ENCODE measurements around the gene NEURL1B.

Gene NEURL1B

DNA sequence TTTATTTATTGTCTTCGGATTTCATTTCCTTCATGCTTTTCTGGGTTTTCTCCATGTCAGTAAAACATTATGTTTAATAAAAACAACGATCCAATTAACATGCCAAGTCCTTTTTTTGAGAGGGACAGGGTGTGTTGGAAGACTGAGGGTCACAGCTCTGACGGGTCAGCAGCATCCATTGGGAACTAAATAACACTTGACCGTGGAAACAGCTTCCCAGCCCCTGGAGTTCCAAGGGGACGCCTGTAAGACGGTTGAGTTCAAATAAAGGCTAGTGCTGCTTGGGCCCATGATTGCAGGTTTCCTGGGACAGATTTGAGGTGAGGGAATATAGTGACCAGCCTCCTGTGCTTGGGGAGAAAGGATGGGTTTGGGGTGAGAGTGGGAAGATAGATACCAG, 30.4 kb upstream of the NEURL1B start:
- no peak for DNase-seq

DNA sequence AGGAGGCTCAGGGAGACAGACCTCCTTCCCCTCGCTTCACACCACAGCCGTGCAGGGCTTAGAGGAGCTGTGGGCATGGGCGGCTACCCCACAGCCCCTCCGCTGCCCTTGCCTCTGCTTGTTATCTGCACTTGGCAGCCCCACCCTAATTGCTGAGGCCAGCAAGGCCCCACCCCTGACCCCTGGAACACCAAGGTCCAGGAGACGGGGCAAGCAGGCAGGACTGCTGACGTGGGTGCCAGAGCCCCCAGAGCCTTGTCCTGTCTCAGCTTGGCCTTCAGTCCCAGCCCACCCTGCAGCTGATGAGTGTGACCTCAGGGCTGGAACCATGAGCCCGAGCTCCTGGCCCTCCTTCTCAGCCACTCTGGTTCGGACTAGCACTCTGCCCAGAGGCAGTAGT, 29.1 kb upstream of the NEURL1B start:
- DNase-seq: no peak

- no peak for DNase-seq
These were observed 28.3 kb upstream of the NEURL1B start for GRCh38 chr5:172612771-172613170.

- DNase-seq: no peak
These were observed 24.9 kb upstream of the NEURL1B start for GRCh38 chr5:172616136-172616535.

DNA sequence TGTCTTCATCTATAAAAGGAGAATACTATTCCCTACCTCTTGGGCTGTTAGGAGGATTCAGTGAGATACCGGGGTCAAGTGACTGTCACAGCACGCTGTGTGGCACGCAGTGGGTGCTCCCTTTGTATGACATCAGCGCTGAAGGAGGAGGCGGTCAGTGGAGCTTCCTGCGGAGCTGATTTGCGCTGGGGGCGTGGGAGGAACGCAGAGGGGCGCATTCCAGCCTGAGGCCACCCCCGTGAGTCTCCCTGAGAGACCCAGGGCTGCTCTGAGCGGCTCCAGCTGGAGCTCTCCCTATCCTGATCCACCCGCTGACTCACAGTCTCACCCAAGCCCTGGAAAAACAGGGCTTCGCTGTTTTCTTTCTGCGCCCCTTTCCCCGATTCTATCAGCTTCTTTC, 24.3 kb upstream of the NEURL1B start:
- DNase-seq: no peak

DNA sequence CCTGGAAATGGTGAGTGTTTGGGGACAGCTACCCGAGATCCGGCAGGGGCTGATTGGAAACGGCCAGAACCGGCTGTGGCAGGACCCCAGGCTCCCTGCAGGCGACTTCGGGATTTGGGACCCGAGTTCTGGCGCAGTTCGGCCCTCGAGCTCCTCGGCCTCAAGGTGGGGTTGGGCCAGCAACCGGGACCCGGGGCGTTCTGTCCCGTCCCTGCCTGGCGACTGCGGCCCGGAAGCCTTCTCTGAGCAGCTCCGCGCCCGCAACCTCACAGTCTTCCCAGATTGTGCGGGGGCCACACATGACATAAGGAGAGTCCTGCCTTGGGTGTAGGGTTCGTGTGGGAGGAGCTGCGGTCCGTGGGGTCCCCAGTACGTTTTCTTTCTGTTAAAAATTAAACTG, 23.2 kb upstream of the NEURL1B start:
- no peak for DNase-seq

GRCh38 chr5:172618574-172619365, 22.3 kb upstream of the NEURL1B start:
- DNase-seq: no peak

DNA sequence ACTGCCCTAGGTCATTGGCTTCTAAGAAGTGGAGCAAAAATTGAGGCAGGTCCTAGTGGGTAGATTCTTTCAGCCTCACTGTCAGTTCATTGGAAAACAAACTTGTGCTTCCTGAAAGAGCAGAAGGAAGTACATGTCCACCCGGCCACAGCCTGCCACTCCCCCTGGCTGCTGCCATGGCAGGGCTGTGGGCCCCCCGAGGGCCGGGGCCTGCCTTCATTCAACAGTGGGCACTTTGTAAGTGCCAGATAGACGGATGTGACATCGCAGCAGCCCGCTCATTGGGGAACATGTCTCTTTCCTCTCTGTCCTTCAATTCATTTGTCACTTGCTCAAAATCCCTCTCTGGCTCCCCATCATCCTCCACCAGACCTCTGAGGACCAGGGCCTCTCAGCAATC, 20.6 kb upstream of the NEURL1B start:
- DNase-seq: no peak

- DNase-seq: no peak
These were observed 18.7 kb upstream of the NEURL1B start for GRCh38 chr5:172622091-172623046.

GRCh38 chr5:172623313-172623980, 17.6 kb upstream of the NEURL1B start:
- DNase-seq: no peak

DNA sequence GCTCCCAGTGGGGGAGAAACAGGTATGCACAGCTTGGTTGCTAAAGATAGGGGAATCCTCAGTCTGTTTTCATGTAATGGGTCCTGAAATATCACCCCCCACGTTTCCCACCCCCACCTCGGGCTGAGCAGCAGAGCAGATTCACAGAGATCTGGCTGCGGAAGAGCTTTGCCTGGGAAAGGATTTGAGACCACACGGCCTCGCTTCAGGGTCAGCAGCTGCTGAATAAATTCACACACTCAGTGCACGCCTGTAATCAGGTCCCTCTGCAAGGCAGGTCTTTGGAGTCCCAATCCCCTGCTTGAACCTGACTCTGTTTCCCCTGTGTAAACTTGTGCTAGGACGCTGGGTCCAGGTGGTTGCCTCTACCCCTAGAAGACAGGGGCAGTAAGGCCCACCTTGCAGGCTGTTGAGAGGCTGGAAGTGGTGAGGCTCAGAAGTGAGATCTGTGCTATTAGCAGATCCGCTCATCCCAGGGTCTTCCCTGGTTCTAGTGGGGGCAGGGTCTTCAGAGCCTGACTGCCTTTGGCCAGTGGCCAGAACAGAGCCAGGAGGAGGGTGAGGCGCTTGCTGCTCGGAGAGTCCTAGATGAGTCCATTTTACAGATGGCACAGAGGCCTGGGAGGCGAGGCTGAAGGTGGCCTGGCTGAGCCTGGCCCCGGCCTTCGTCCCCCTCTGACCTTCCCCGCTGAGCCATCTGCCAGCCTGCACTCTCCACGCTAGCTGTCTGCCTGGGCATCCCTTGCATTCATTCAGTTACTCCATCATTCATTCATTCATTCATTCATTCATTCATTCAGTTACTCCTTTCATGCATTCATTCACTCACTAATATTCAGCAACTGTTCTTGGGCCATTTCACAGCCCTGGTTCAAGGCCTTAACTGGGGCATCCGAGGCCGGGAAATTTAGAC, 16.7 kb upstream of the NEURL1B start:
- no peak for DNase-seq

GRCh38 chr5:172624996-172625964, 15.8 kb upstream of the NEURL1B start:
- DNase-seq: no peak

- DNase-seq: no peak
These were observed 15.0 kb upstream of the NEURL1B start for GRCh38 chr5:172626031-172626581.

- DNase-seq: no peak
These were observed 11.0 kb upstream of the NEURL1B start for GRCh38 chr5:172630082-172630481.

DNA sequence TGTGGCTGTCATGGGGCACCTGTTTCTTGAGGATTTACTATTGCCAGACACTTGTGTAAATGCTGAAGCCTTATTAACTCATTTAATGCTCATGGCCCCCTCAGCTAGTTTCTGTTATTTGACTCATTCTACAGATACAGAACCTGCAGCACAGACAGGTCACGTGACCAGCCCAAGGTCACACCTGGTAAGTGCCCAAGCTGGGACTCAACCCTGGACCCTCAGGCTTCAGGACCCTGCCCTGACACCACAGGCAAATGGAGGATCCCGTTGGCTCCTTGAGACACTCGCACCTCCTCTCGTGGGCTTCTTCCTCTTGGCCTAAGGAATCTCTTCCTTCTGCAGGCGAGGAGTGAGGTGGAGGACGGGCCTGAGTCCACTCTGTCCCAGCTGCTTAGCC, 10.6 kb upstream of the NEURL1B start:
- DNase-seq: no peak

- DNase-seq: no peak
These were observed 10.1 kb upstream of the NEURL1B start for GRCh38 chr5:172630986-172631385.

GRCh38 chr5:172632346-172633092, 8.5 kb upstream of the NEURL1B start:
- no peak for DNase-seq

- no peak for DNase-seq
These were observed 7.6 kb upstream of the NEURL1B start for GRCh38 chr5:172633403-172633970.

DNA sequence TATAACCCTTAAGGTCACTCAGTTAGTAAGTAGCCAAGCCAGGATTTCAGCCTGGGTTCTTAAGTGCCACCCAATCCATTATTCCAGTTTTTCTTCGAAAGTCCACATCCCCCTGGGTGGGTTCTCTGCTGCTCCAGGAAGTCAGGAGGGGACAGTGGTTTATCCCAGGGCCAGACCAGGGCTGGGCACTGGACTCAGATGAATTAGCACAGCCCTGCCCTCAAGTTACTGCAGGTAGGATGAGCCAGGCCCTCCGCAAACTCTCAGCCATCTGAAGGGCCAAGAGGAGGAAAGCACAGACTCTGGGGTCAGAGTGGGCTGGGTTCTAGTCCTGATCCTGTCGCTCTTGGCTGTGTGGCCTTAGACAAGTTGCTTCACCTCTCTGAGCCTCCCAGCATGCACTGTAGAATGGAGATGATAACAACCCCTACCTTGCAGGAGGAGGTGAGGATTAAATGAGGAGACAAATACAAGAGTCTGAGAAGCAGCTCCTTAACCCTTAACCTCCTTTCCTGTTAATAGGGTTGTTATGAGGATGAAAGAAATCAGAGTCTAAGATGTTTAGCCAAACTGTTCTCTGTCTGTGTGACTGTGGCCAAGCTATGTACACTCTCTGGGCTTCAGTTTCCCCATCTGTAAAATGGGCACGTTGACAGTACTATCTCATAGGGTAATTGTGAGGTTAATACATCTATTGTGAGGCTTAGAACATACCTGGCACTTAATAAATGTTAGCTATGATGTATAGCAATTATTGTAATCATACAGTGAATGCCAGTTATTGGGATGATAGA, 6.8 kb upstream of the NEURL1B start:
- no peak for DNase-seq
